Suprapubic skin (tissue), 4 donors: Measurements from ENCODE around the gene PRX. TPM values are rescaled to one million over a fixed set of nuclear protein-coding genes. Genes with fewer than 3 reads are reported as not detected.

Source experiments
- DNase-seq, 2 donors: peaks; one replicate each; pipeline ENCODE4 v3.0.0-alpha.2; 2019; ENCODE audit warnings: low spot score in 2 of 2
- H3K27ac ChIP-seq: fragments of 200-600 bp; sonication (generic); one replicate; pipeline ENCODE4 v1.5.1; 2019
- H3K27me3 ChIP-seq: fragments of 200-600 bp; sonication (generic); one replicate; pipeline ENCODE4 v1.5.1; 2019
- H3K36me3 ChIP-seq: fragments of 200-600 bp; sonication (generic); one replicate; pipeline ENCODE4 v1.5.1; 2019
- H3K4me1 ChIP-seq: fragments of 200-600 bp; sonication (generic); one replicate; pipeline ENCODE4 v1.5.1; 2019
- H3K4me3 ChIP-seq: fragments of 200-600 bp; sonication (generic); one replicate; pipeline ENCODE4 v1.5.1; 2019; ENCODE audit warnings: mild to moderate bottlenecking
- H3K9me3 ChIP-seq: fragments of 200-600 bp; sonication (generic); one replicate; pipeline ENCODE4 v1.5.1; 2019
- CTCF ChIP-seq, 2 donors: fragments of 200-600 bp in 1 of 2; fragments of 450-650 bp in 1 of 2; sonication (generic) in 1 of 2; IDR thresholded peaks; one replicate each; pipeline ENCODE4 v1.5.1; 2016 to 2019; ENCODE audit warnings: antibody characterized with exemption in 2 of 2, mild to moderate bottlenecking in 1 of 2, moderate library complexity in 1 of 2
- EP300 ChIP-seq: sonication (generic); formaldehyde crosslinking; IDR thresholded peaks from one replicate; pipeline ENCODE4 v1.6.1; 2017; ENCODE audit warnings: antibody characterized with exemption
- POLR2A ChIP-seq, 2 donors: fragments of 450-650 bp; IDR thresholded peaks; one replicate each; pipeline ENCODE4 v1.6.1; 2017; ENCODE audit warnings: antibody characterized with exemption in 2 of 2, mild to moderate bottlenecking in 2 of 2, moderate library complexity in 2 of 2
- POLR2AphosphoS5 ChIP-seq, 3 donors: sonication (generic); formaldehyde crosslinking; IDR thresholded peaks; one replicate each; pipeline ENCODE4 v1.6.1; 2017; ENCODE audit warnings: antibody characterized with exemption in 3 of 3
- WGBS: methylation state at CpG from one replicate; pipeline ENCODE4 v1.1.5; 2018; 5-methylcytosine and 5-hydroxymethylcytosine counted together
- total RNA-seq, 4 donors: library from RNA; depleted of rRNA; stranded (reverse); fragments of >200 nt; gene quantifications; one replicate each; pipeline ENCODE4 v1.1.0, GENCODE V29; 2016

The PRX gene, protein sequence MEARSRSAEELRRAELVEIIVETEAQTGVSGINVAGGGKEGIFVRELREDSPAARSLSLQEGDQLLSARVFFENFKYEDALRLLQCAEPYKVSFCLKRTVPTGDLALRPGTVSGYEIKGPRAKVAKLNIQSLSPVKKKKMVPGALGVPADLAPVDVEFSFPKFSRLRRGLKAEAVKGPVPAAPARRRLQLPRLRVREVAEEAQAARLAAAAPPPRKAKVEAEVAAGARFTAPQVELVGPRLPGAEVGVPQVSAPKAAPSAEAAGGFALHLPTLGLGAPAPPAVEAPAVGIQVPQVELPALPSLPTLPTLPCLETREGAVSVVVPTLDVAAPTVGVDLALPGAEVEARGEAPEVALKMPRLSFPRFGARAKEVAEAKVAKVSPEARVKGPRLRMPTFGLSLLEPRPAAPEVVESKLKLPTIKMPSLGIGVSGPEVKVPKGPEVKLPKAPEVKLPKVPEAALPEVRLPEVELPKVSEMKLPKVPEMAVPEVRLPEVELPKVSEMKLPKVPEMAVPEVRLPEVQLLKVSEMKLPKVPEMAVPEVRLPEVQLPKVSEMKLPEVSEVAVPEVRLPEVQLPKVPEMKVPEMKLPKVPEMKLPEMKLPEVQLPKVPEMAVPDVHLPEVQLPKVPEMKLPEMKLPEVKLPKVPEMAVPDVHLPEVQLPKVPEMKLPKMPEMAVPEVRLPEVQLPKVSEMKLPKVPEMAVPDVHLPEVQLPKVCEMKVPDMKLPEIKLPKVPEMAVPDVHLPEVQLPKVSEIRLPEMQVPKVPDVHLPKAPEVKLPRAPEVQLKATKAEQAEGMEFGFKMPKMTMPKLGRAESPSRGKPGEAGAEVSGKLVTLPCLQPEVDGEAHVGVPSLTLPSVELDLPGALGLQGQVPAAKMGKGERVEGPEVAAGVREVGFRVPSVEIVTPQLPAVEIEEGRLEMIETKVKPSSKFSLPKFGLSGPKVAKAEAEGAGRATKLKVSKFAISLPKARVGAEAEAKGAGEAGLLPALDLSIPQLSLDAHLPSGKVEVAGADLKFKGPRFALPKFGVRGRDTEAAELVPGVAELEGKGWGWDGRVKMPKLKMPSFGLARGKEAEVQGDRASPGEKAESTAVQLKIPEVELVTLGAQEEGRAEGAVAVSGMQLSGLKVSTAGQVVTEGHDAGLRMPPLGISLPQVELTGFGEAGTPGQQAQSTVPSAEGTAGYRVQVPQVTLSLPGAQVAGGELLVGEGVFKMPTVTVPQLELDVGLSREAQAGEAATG (N-terminal part only)
- total RNA-seq, result 1 to 10 TPM; 4.1 to 7.3 (median 4.8) TPM

DNA sequence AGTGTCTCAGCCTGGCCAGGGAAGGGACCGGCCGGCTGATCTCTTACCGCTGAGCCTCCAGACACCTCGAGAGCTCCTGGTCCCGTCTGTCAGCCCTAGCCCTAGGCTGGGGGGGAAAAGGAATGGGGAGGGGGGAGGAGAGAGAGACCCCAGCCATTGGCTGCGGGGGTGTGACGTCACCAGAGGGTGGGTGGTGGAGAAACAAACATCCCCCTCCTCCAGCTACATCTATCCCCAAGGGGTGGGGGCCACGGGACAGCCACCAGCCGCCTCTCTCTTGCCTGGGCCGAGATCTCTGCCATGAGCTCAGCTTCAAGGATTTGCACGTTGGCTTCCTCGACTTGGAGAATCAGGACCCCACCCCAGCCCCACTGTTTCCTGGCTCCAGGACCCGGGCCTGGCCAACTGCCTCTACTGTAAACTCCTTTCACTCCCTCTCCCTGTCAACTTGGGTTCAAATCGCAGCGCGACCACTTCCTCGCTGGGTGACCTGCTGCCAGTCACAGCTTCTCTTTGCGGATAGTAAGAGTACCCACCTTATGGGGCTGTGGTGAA is at the start of gene PRX:
TSS of gene PRX (minus strand) at position 88 of the 555 bp plus-strand sequence. CDS start 5,446 bp downstream, outside the sequence.
- Histone ChIP-seq H3K9me3 (no peaks in the 10 kb centered on the region), H3K4me3 (no peak within 1 kb of the TSS), H3K4me1 (peaks cover 36% of the 10 kb centered on the region), H3K27me3 (no peaks in the 10 kb centered on the region), H3K36me3 (no peaks in the 10 kb centered on the region), H3K27ac (no peak within 1 kb of the TSS)
- no peak for TF ChIP-seq POLR2A (IDR thresholded peaks at IDR 0.05)
- no peak for TF ChIP-seq CTCF (IDR thresholded peaks at IDR 0.05)
- TF ChIP-seq POLR2AphosphoS5 (IDR thresholded peaks at IDR 0.05), result no peak
- no peak for TF ChIP-seq EP300
- DNase-seq, result no peak
- WGBS, result 46% methylated on average over 18 of the region's 18 CpGs

GRCh38 chr19:40461669-40462221 is 48.6 kb upstream of the PRX start:
- 82% methylated on average over 7 of the region's 7 CpGs for WGBS
- Histone ChIP-seq H3K36me3 (peaks cover 14% of the 10 kb centered on the region), H3K9me3 (no peaks in the 10 kb centered on the region), H3K27ac (no peak overlapping the region), H3K4me1 (peaks cover 35% of the 10 kb centered on the region), H3K27me3 (no peaks in the 10 kb centered on the region), H3K4me3 (no peak overlapping the region)
- TF ChIP-seq POLR2A (IDR thresholded peaks at IDR 0.05), result no peak
- no peak for TF ChIP-seq EP300
- no peak for TF ChIP-seq POLR2AphosphoS5 (IDR thresholded peaks at IDR 0.05)
- TF ChIP-seq CTCF (IDR thresholded peaks at IDR 0.05), result no peak
- DNase-seq, result no peak

GRCh38 chr19:40460185-40460584 is 47.0 kb upstream of the PRX start:
- Histone ChIP-seq H3K27ac (no peak overlapping the region), H3K4me1 (peaks cover 23% of the 10 kb centered on the region), H3K36me3 (peaks cover 19% of the 10 kb centered on the region), H3K9me3 (no peaks in the 10 kb centered on the region), H3K4me3 (no peak overlapping the region), H3K27me3 (no peaks in the 10 kb centered on the region)
- TF ChIP-seq CTCF (IDR thresholded peaks at IDR 0.05) (no peak), POLR2AphosphoS5 (IDR thresholded peaks at IDR 0.05) (no peak), EP300 (no peak), POLR2A (IDR thresholded peaks at IDR 0.05) (no peak)
- DNase-seq, result no peak
- 90% methylated on average over 3 of the region's 3 CpGs for WGBS

DNA sequence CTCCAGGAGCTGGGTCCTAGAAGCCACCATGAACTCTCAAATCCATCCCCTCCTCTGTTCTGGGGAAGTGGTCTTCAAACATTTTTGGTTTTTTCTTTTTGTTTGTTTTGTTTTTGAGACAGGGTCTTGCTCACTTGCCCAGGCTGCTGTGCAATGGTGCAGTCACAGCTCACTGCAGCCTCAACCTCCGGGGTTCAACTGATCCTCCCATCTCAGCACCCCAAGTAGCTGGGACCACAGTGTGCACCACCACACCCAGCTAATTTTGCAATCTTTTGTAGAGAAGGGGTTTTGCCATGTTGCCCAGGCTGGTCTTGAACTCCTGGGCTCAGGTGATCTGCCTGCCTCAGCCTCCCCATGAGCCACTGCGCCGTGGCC is 45.4 kb upstream of the PRX start:
- no peak overlapping the region for H3K27ac ChIP-seq
- DNase-seq, result no peak
- no peaks in the 10 kb centered on the region for H3K9me3 ChIP-seq
- H3K4me3 ChIP-seq, result no peak overlapping the region
- peaks cover 25% of the 10 kb centered on the region for H3K36me3 ChIP-seq
- H3K4me1 ChIP-seq, result peaks cover 7% of the 10 kb centered on the region
- WGBS, result 99% methylated on average over 3 of the region's 3 CpGs
- no peaks in the 10 kb centered on the region for H3K27me3 ChIP-seq
- no peak for TF ChIP-seq POLR2A (IDR thresholded peaks at IDR 0.05)
- TF ChIP-seq POLR2AphosphoS5 (IDR thresholded peaks at IDR 0.05), result no peak
- no peak for TF ChIP-seq EP300
- TF ChIP-seq CTCF (IDR thresholded peaks at IDR 0.05), result no peak
